GM18511 (cell line): ENCODE measurements around the gene HOATZ.

Experiments
- ATAC-seq: cut with Tn5 transposase; IDR thresholded peaks from one replicate; pipeline ENCODE4 v1.9.1; 2021; ENCODE audit warnings: mild to moderate bottlenecking, moderate library complexity; ENCODE audit not compliant: unreplicated experiment

The HOATZ gene

DNA sequence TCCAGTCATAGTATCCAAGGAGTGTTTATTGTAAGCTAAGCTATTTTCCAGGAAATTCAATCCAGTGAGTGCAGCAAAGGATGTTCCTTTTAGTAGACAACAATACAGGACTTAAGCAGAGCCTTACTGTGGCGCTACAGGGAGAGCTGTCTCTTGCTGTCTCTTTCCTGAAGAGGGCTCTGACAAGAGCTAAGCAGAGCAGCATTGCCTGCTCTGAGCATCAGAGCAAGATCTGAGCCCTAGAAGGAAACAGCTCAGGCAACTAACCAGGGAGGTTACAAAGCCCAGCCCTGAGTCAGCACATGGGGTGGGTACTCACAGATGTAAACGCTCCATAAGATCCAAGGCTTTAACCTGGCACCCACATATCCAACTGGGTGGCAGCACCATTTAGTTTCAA lies 33.9 kb downstream of the HOATZ start:
- no peak for ATAC-seq

DNA sequence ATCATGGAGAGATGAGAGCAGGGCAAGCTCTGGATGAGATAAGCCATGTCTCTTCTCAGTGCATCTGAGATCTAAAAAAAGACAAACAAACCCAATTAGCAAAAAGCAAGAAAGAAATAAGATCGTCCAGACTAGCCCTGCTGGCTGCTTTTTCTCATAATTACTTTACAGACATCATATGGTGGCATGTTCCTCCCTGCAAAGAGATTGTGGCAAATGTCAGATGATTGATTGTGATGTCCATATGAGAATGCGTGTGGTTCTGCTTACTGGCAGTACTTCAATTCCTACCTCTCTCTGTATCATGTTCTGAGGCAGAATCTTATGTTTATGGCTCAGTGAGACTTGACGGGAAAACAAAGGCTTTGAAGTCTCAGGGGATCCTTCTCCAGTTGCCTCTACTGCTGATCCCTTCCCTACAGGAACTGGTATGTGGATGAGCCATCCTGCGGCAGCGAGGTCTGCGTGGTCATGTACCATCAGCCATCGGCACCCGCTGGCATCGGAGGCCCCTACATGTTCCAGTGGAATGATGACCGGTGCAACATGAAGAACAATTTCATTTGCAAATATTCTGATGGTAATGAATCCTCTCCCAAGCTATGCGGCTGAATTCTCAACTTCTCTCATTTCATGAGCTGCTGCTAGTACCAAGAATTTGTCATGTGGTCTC lies 34.8 kb downstream of the HOATZ start:
- ATAC-seq: no peak

GRCh38 chr11:111549869-111550203 lies 35.3 kb downstream of the HOATZ start:
- no peak for ATAC-seq

- no peak for ATAC-seq
These were observed 35.7 kb downstream of the HOATZ start for GRCh38 chr11:111550258-111550657.

DNA sequence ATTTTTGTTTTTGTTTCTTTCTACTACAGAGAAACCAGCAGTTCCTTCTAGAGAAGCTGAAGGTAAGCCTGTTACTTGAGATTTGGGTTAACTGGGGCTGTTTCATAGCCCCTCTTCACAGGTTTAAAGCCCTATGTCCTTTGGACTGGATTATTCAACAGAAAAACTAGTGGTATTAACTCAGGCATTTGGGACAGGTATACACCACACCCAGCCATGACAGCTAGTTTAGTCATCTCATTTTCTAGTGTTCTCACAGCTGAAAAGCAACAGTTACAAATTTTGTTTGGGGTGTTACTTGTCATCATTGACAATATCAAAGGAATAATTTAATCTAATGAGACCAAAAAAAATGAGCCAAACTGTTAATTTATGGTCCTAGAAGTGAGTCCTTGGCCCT lies 40.0 kb downstream of the HOATZ start:
- ATAC-seq: no peak

- ATAC-seq: no peak
These were observed 40.7 kb downstream of the HOATZ start for GRCh38 chr11:111555255-111555654.

DNA sequence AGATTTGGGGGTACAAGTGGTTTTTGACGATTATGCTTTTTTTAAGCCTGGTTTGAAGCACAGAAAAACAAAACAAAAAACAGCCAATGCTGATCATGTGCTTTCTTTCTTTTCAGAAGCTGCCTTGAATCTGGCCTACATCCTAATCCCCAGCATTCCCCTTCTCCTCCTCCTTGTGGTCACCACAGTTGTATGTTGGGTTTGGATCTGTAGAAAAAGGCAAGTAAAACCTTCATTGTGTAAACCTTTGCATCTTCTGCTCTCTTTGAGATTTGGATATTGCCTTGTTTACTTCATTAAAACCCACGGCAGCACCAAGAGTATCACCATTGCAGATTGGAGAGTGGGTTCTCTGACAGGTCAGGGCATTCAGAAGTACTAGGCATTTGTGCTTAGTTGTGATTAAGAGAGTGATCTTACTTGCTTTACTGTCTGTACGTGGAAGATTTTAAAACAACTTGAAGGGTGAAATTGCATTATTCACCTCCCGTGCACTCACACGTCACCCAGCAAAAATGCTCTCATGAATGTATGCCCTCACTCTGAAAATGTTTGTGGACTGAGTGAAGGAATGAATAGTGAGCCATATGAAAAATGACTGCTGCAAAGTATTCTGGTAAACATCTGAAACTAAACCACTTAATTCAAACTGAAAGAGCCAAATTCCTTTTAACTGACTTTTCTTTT lies 43.0 kb downstream of the HOATZ start:
- no peak for ATAC-seq

DNA sequence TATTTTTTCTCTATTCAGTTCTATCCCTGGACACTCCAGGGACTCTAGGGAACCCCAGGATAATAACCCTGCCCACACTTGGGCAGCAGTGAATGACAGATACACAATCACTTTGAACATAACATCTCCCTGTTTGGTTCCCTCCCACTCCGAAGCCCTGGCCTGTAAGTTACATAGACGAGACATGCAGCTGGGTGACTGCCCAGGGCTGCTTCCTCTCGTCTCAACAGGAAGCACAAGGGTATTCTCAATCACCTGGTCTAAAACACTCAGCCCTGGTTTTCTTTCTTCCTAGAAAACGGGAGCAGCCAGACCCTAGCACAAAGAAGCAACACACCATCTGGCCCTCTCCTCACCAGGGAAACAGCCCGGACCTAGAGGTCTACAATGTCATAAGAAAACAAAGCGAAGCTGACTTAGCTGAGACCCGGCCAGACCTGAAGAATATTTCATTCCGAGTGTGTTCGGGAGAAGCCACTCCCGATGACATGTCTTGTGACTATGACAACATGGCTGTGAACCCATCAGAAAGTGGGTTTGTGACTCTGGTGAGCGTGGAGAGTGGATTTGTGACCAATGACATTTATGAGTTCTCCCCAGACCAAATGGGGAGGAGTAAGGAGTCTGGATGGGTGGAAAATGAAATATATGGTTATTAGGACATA lies 45.4 kb downstream of the HOATZ start:
- ATAC-seq: no peak

DNA sequence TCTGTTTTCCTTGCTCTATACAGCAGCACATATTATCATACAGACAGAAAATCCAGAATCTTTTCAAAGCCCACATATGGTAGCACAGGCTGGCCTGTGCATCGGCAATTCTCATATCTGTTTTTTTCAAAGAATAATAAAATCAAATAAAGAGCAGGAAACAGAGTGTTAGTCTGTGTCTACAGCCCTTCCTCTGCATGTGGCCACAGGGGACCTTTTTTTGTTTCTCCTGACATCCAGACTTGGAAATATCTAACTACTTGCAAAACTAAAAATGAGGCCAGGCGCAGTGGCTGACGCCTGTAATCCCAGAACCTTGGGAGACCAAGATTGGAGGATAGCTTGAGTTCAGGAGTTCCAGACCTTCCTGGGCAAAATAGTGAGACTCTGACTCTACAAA lies 46.2 kb downstream of the HOATZ start:
- no peak for ATAC-seq

- no peak for ATAC-seq
These were observed 46.7 kb downstream of the HOATZ start for GRCh38 chr11:111561306-111561705.

DNA sequence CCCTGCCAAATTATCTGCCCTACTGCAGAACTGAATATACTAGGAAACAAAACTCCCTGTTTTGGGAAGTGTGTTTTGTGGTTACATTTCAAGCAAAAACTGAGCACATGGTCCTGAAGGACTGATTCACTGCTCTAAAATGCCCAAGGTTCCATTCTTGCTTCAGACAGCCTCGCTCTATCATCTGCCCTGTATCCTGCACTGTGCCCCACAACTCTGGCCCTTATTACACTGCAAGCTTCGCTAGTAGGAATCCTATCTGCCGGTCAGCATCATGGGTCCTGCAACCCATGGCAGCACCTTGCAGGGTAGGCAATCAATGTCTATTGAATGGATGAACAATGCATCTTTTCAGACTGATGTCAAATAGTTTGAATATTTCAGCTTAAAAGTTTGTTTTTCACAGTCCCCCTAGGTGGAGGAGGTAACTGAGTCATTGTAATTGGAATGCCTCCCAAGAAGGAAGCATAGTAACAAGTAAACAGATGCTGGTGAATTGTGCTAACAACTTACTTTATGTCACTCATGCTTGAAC lies 47.3 kb downstream of the HOATZ start:
- ATAC-seq: no peak

GRCh38 chr11:111562692-111563389 lies 48.3 kb downstream of the HOATZ start:
- ATAC-seq: no peak

DNA sequence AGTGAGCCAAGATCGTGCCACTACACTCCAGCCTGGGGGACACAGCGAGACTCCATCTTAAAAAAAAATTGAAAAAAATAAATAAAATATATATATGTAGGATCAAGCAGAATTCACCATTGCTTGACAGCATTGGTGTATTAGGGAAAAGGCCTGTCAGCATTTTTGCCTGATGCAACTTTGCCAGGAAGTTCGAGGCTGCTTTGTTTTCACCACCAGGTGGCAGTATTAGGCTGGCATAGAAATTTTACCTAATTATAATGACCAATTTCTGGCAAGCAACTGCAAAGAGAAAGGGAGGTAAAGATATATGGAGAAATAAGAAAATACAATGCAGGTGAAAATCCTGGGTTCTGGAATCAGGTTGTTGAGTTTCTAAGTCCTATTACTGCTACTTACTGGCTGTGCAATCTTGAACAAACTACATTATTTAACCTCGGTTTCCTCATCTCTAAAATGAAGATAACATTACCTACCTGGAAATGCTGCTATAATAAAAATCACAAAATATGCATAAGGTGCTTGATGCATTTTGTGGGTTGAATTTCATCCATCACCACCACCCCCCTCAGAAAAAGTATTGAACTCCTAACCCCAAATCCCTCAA lies 50.6 kb downstream of the HOATZ start:
- peak; percentile 49 for ATAC-seq

DNA sequence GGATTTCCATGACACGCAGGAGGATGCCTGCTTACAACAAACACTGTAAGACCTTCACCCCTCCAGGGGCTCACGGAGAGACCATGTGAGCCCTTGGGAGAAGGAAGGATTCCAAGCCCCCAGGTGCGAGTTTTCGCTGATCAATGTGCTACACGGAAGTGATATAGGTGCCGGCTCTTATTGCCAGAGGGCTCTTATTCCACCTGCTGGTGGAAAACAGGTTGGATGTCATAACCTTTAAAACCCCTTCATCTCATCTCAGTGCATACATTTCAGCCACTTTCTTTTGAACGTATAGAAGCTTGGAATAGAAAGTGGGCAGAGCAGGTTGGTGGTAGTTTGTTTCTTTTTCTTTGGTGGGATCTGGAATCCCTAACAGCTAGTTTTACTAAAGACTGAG lies 51.7 kb downstream of the HOATZ start:
- ATAC-seq: no peak

DNA sequence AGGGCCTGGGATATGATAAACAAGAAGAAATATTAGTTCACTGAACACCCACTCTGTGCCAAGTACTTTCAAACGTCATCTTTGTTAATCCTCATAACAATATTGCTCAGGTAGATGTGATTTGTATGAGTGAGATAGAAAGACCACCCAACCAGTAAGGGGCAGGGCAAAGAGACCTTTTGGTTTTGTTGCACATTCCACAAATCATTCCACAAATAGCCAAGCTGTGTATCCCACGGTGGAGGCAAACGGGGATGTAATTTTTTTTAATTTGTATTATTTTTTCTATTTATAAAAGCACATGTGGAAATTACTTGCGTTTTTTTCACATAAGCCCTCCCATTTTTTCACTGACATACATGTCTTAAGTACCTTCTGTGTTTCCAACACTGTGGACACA lies 54.9 kb downstream of the HOATZ start:
- ATAC-seq: no peak

DNA sequence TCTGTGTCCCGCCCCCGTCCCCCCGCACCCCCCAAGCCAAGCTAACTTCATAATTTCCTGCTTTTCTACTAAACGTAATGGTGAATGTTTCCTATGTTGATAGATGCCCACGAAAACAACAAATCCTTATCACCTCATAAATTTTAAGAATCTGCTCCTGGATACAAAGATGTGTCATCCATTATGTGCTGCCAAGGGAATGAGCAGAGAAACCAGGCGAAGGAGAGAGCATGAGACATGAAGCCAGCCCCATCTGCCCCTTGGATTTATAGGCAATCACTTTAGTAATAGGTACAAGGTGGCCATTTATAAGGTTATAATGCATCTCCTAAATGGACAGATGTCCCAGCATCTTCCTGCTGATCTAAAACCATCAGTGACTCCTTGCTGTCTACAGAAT lies 56.2 kb downstream of the HOATZ start:
- ATAC-seq: no peak

DNA sequence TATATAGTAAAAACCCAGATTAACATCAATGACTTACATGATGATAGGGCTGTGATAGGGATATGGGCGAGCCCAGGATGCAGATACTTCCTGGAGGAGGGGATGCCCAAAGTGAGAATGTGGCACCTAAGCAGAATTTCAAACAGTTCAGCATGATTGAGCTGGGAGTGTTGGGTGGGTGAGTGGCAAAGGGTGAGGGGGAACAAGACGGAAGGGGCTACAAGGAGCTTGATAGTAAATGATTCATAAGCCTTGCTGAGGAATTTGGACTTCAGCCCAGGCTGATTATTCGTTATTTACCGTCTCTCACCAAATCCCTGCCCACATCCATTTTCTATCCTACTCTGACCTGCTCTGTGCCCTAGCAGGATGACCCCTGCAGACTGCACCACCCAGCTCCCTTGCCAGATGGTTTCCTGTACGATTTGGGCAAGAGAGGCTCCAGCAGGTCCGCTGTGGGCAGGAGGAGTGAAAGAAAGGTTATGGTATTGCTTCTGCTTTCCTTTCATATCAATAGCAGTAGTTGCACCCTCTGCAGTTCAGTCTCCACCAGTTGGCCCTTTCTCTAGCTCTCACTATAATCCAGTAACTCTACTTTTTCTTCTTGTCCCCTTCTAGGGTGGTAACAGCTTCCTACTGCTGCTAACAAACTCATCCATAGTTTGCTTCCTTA lies 57.4 kb downstream of the HOATZ start:
- ATAC-seq: peak; percentile 59

- no peak for ATAC-seq
These were observed 58.0 kb downstream of the HOATZ start for GRCh38 chr11:111572581-111572980.

DNA sequence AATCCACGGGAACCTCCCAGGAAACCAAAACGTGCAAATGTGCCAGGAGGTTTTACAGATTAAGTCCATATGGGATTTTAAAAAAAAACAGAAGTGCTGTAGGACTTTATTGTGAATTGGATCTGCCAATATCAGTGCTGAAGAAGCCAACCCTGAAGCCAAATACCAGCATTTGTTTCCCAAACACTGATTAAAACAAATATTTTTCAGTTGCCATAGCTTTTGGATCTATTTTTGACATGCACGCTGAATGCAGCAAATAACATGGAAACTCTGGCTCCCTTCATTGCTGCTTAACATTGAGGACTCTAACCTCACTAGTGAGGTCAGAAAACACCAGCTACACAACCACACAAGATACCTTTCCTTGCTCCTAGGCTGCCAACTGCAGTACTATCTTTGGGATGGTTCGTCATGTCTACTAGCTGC lies 59.3 kb downstream of the HOATZ start:
- no peak for ATAC-seq

GRCh38 chr11:111574373-111575225 lies 60.0 kb downstream of the HOATZ start:
- ATAC-seq: no peak
